CD4-positive, alpha-beta memory T cell (primary cell): ENCODE results near the gene PTCH2. TPM values are rescaled to one million over a fixed set of nuclear protein-coding genes. Genes with fewer than 3 reads are reported as not detected.

Source experiments
- CTCF ChIA-PET: fragments of 350-600 bp; sonication (Branson Sonifier 250); formaldehyde crosslinking; loops from one replicate; lab custom pipeline; 2021; ENCODE audit warnings: inconsistent platforms; ENCODE audit not compliant: partially characterized antibody; lab: Charles Lee
- POLR2A ChIA-PET: fragments of 350-600 bp; sonication (Branson Sonifier 250); formaldehyde crosslinking; loops from one replicate; lab custom pipeline; 2021; ENCODE audit not compliant: partially characterized antibody; lab: Charles Lee
- DNase-seq, 5 donors: peaks; one replicate each; pipeline versions ENCODE4 v3.0.0 to v3.0.0-alpha.2; 2020 to 2022; ENCODE audit warnings: mixed read lengths in 1 of 5
- H3K27ac ChIP-seq: one replicate; pipeline ENCODE4 v1.7.0; 2013; ENCODE audit warnings: low read depth, low read length
- H3K27me3 ChIP-seq: 2 replicates; pipeline ENCODE4 v1.7.0; 2013; ENCODE audit warnings: mild to moderate bottlenecking, low read length, moderate library complexity; ENCODE audit not compliant: insufficient read depth
- H3K36me3 ChIP-seq: 2 replicates; pipeline ENCODE4 v1.7.0; 2013; ENCODE audit warnings: mild to moderate bottlenecking, low read length, moderate library complexity; ENCODE audit not compliant: insufficient read depth
- H3K4me1 ChIP-seq: 2 replicates; pipeline ENCODE4 v1.7.0; 2013; ENCODE audit warnings: mild to moderate bottlenecking, low read length, moderate library complexity; ENCODE audit not compliant: insufficient read depth
- H3K4me3 ChIP-seq, 2 donors: one replicate each; pipeline ENCODE4 v1.7.0; 2013; ENCODE audit warnings: low read length in 2 of 2, mild to moderate bottlenecking in 1 of 2
- H3K9me3 ChIP-seq, 2 donors: one replicate each; pipeline ENCODE4 v1.7.0; 2013; ENCODE audit warnings: low read length in 2 of 2, control low read depth in 1 of 2; ENCODE audit not compliant: control insufficient read depth in 1 of 2
- H3K27ac Mint-ChIP-seq, 7 donors: one replicate each; pipeline ENCODE4 v1.8.0; 2020 to 2021; ENCODE audit warnings: mixed read lengths in 7 of 7, mild to moderate bottlenecking in 6 of 7, inconsistent platforms in 3 of 7, moderate library complexity in 3 of 7
- H3K27me3 Mint-ChIP-seq, 2 donors: one replicate each; pipeline ENCODE4 v1.8.0; 2020 to 2021; ENCODE audit warnings: mixed read lengths in 2 of 2
- H3K36me3 Mint-ChIP-seq, 2 donors: one replicate each; pipeline ENCODE4 v1.8.0; 2020 to 2021; ENCODE audit warnings: mixed read lengths in 2 of 2, inconsistent platforms in 1 of 2, mild to moderate bottlenecking in 1 of 2
- H3K4me1 Mint-ChIP-seq, 4 donors: one replicate each; pipeline ENCODE4 v1.8.0; 2020 to 2021; ENCODE audit warnings: mixed read lengths in 4 of 4, mild to moderate bottlenecking in 1 of 4
- H3K4me3 Mint-ChIP-seq, 8 donors: one replicate each; pipeline ENCODE4 v1.8.0; 2020 to 2021; ENCODE audit warnings: mixed read lengths in 8 of 8, mild to moderate bottlenecking in 7 of 8, moderate library complexity in 6 of 8, inconsistent platforms in 3 of 8
- H3K9me3 Mint-ChIP-seq, 8 donors: one replicate each; pipeline ENCODE4 v1.8.0; 2020 to 2021; ENCODE audit warnings: mixed read lengths in 8 of 8, mild to moderate bottlenecking in 5 of 8, inconsistent platforms in 3 of 8, moderate library complexity in 1 of 8
- intact Hi-C: fragments of 100-400 bp; cut with micrococcal nuclease; formaldehyde crosslinking; loops from one replicate; pipeline ENCODE4 v1.15.1; 2023
- polyA plus RNA-seq, 2 donors: library from polyadenylated mRNA; unstranded; fragments of 300-500 nt; fragmentation: Illumina TruSeq; gene quantifications; one replicate each; pipeline ENCODE4 v1.2.3, GENCODE V29; 2021
- total RNA-seq, 2 experiments: library from RNA; stranded (reverse); gene quantifications; one replicate each; pipeline ENCODE4 v1.2.3, GENCODE V29; 2021

The PTCH2 gene
- total and polyA plus RNA-seq, 4 experiments from 2014 or later = 0.20 to 1.4 (median 1.3) TPM; not detected in 1

GRCh38 chr1:44808938-44809917 lies 33.8 kb downstream of the PTCH2 start:
- Histone ChIP-seq H3K27ac (peak overlapping the region; percentile 98), H3K4me3 (peak overlapping the region; percentile 6 to 41), H3K4me1 (peaks cover 87% of the 10 kb centered on the region), H3K9me3 (no peaks in the 10 kb centered on the region), H3K27me3 (no peaks in the 10 kb centered on the region), H3K36me3 (peaks cover 18% of the 10 kb centered on the region)
- H3K4me1 Mint-ChIP-seq = peaks cover 49 to 88% (median 66%) of the 10 kb centered on the region in 4 donors
- peaks cover 0 to 7% (median 0%) of the 10 kb centered on the region in 8 donors for H3K9me3 Mint-ChIP-seq
- intact Hi-C loops = loop anchor here (1.0 to 10.0 kb wide), 4 partner anchors 8 to 776 kb away; partner anchors contain the start of genes NASP and RNU5D-1
- ChIA-PET CTCF (interaction anchor here (0.7 to 13.0 kb wide), 16 partner anchors 9 to 203 kb away, joined by 3 to 174 read pairs (median 6); partner anchors contain the start of genes HECTD3, PLK3, RNU5D-1 and RPS8), POLR2A (interaction anchor here (0.9 to 22.2 kb wide), 23 partner anchors 4 to 878 kb away, joined by 3 to 1564 read pairs (median 5); partner anchors contain the start of genes ARMH1, BEST4, BTBD19 and CCDC163)
- H3K27ac Mint-ChIP-seq = peak overlapping the region; percentile 98 to 100 (median 99)
- no peaks in the 10 kb centered on the region for H3K27me3 Mint-ChIP-seq
- DNase-seq = peak; percentile 89 to 97 (median 92)
- H3K4me3 Mint-ChIP-seq = peak overlapping the region; percentile 74 to 87 (median 81)
- H3K36me3 Mint-ChIP-seq = peaks cover 16 to 46% of the 10 kb centered on the region in 2 donors

GRCh38 chr1:44808063-44808937 lies 34.8 kb downstream of the PTCH2 start, which contains the start of gene BTBD19:
BTBD19 (plus strand) TSS chr1:44808523; CDS start chr1:44808821, 298 bp downstream.
- H3K4me3 ChIP-seq = peak within 1 kb of the TSS; percentile 41 to 57
- H3K27me3 Mint-ChIP-seq = no peaks in the 10 kb centered on the region
- peaks cover 50 to 89% (median 68%) of the 10 kb centered on the region in 4 donors for H3K4me1 Mint-ChIP-seq
- peaks cover 89% of the 10 kb centered on the region for H3K4me1 ChIP-seq
- POLR2A ChIA-PET = interaction anchor here (0.6 to 22.2 kb wide), 21 partner anchors 3 to 879 kb away, joined by 3 to 1564 read pairs (median 15); partner anchors contain the start of genes ARMH1, BEST4, BTBD19 and CCDC163
- no peaks in the 10 kb centered on the region for H3K9me3 ChIP-seq
- peak within 1 kb of the TSS; percentile 74 to 87 (median 81) for H3K4me3 Mint-ChIP-seq
- H3K36me3 Mint-ChIP-seq = peaks cover 21 to 52% of the 10 kb centered on the region in 2 donors
- H3K36me3 ChIP-seq = peaks cover 27% of the 10 kb centered on the region
- H3K27ac ChIP-seq = peak within 1 kb of the TSS; percentile 98
- intact Hi-C loops = loop anchor here (5.0 to 10.0 kb wide), 2 partner anchors 76 to 777 kb away; partner anchors contain the start of genes NASP and RNU5D-1
- peak within 1 kb of the TSS; percentile 98 to 100 (median 99) for H3K27ac Mint-ChIP-seq
- CTCF ChIA-PET = interaction anchor here (0.7 to 13.0 kb wide), 12 partner anchors 8 to 204 kb away, joined by 3 to 174 read pairs (median 7); partner anchors contain the start of genes HECTD3, PLK3, RNU5D-1 and UROD
- peaks cover 0 to 10% (median 0%) of the 10 kb centered on the region in 8 donors for H3K9me3 Mint-ChIP-seq
- H3K27me3 ChIP-seq = no peaks in the 10 kb centered on the region
- peak in 4 of 5 donors; percentile 24 to 89 (median 34) for DNase-seq

GRCh38 chr1:44807364-44808062 lies 35.5 kb downstream of the PTCH2 start:
- peaks cover 35% of the 10 kb centered on the region for H3K36me3 ChIP-seq
- Mint-ChIP-seq H3K4me1 (peaks cover 57 to 94% (median 73%) of the 10 kb centered on the region in 4 donors), H3K27me3 (no peaks in the 10 kb centered on the region), H3K36me3 (peaks cover 29 to 59% of the 10 kb centered on the region in 2 donors), H3K9me3 (peaks cover 0 to 12% (median 0%) of the 10 kb centered on the region in 8 donors), H3K27ac (peak overlapping the region; percentile 98 to 100 (median 99)), H3K4me3 (peak overlapping the region; percentile 74 to 87 (median 80))
- H3K27ac ChIP-seq = peak overlapping the region; percentile 98
- peak overlapping the region; percentile 41 to 57 for H3K4me3 ChIP-seq
- ChIA-PET POLR2A (interaction anchor here (0.6 to 22.2 kb wide), 18 partner anchors 2 to 777 kb away, joined by 3 to 1564 read pairs (median 17); partner anchors contain the start of genes BEST4, BTBD19, CCDC163 and DYNLT4), CTCF (interaction anchor here (1.3 to 13.0 kb wide), 6 partner anchors 8 to 86 kb away, joined by 5 to 174 read pairs (median 12); partner anchors contain the start of gene PLK3)
- peak; percentile 91 to 98 (median 91) for DNase-seq
- H3K9me3 ChIP-seq = no peaks in the 10 kb centered on the region
- intact Hi-C loops = loop anchor here (5.0 to 10.0 kb wide), 2 partner anchors 75 to 777 kb away; partner anchors contain the start of genes NASP and RNU5D-1
- H3K4me1 ChIP-seq = peaks cover 90% of the 10 kb centered on the region
- H3K27me3 ChIP-seq = no peaks in the 10 kb centered on the region

GRCh38 chr1:44806704-44807363 lies 36.2 kb downstream of the PTCH2 start, which contains the start of gene DYNLT4:
DYNLT4 (minus strand) TSS chr1:44807351; CDS start chr1:44806668, 683 bp downstream.
- peak within 1 kb of the TSS; percentile 41 to 57 for H3K4me3 ChIP-seq
- H3K36me3 Mint-ChIP-seq = peaks cover 34 to 64% of the 10 kb centered on the region in 2 donors
- no peak for DNase-seq
- peaks cover 35% of the 10 kb centered on the region for H3K36me3 ChIP-seq
- H3K4me1 ChIP-seq = peaks cover 91% of the 10 kb centered on the region
- CTCF ChIA-PET = interaction anchor here (0.5 to 13.0 kb wide), 2 partner anchors 13 to 793 kb away, joined by 3 to 174 read pairs; no protein-coding TSS in a partner anchor
- H3K9me3 Mint-ChIP-seq = peaks cover 0 to 12% (median 0%) of the 10 kb centered on the region in 8 donors
- H3K27me3 ChIP-seq = no peaks in the 10 kb centered on the region
- H3K27ac Mint-ChIP-seq = peak within 1 kb of the TSS; percentile 98 to 100 (median 99)
- H3K9me3 ChIP-seq = no peaks in the 10 kb centered on the region
- peak within 1 kb of the TSS; percentile 74 to 87 (median 80) for H3K4me3 Mint-ChIP-seq
- H3K4me1 Mint-ChIP-seq = peaks cover 58 to 94% (median 74%) of the 10 kb centered on the region in 4 donors
- POLR2A ChIA-PET = interaction anchor here (0.6 to 22.2 kb wide), 11 partner anchors 2 to 778 kb away, joined by 3 to 1564 read pairs (median 52); partner anchors contain the start of genes BEST4, BTBD19, CCDC163 and DYNLT4
- H3K27me3 Mint-ChIP-seq = no peaks in the 10 kb centered on the region
- H3K27ac ChIP-seq = peak within 1 kb of the TSS; percentile 98
- intact Hi-C loops = loop anchor here (5.0 to 10.0 kb wide), 2 partner anchors 75 to 778 kb away; partner anchors contain the start of genes NASP and RNU5D-1

- ChIA-PET CTCF (interaction anchor here (0.5 to 13.0 kb wide), 2 partner anchors 14 to 794 kb away, joined by 3 to 174 read pairs; no protein-coding TSS in a partner anchor), POLR2A (interaction anchor here (1.0 to 18.2 kb wide), 9 partner anchors 10 to 85 kb away, joined by 3 to 1564 read pairs (median 52); partner anchors contain the start of genes BEST4, BTBD19, DYNLT4 and RNU5D-1)
- Histone ChIP-seq H3K9me3 (no peaks in the 10 kb centered on the region), H3K27me3 (no peaks in the 10 kb centered on the region), H3K36me3 (peaks cover 35% of the 10 kb centered on the region), H3K4me1 (peaks cover 84% of the 10 kb centered on the region), H3K27ac (peak overlapping the region; percentile 98), H3K4me3 (no peak overlapping the region)
- H3K4me3 Mint-ChIP-seq = peak overlapping the region in 2 of 8 donors; percentile 80 to 87
- H3K4me1 Mint-ChIP-seq = peaks cover 53 to 90% (median 69%) of the 10 kb centered on the region in 4 donors
- peak overlapping the region; percentile 98 to 100 (median 99) for H3K27ac Mint-ChIP-seq
- no peaks in the 10 kb centered on the region for H3K27me3 Mint-ChIP-seq
- H3K9me3 Mint-ChIP-seq = peaks cover 0 to 14% (median 0%) of the 10 kb centered on the region in 8 donors
- DNase-seq = peak in 3 of 5 donors; percentile 41 to 53 (median 47)
- intact Hi-C loops = loop anchor here (5.0 to 10.0 kb wide), 2 partner anchors 74 to 779 kb away; partner anchors contain the start of genes NASP and RNU5D-1
- peaks cover 36 to 62% of the 10 kb centered on the region in 2 donors for H3K36me3 Mint-ChIP-seq
Measured at GRCh38 chr1:44806025-44806703, 36.9 kb downstream of the PTCH2 start.
